ENCODE results near the gene LILRB2. TPM values are rescaled to one million over a fixed set of nuclear protein-coding genes. Genes with fewer than 3 reads are reported as not detected.
"Not testable (repeated sequence)": the region's sequence is repeated elsewhere in the genome, so short reads cannot be mapped to it uniquely, and the experiment has no call there.

The LILRB2 gene
- total RNA-seq, 1 experiment from 2014 or later = not detected

DNA sequence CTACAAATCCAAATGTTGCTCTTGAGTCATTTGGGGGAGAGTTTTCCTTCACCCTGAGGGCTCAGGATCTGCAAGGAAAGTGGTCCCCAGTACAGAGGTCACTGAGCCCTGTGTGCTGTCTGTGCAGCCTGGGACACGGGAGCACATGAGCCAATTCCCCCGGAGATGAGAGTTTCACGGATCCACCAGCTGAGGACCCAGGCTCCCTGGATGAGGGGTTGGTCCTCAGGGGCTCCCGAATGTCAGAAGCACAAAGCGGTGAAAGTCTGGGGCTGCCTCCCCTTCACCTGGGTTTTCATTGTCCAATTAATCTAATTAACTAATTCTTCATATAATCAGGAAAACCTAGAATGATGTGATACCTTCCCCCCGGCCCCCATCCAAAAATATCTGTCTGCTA, 13.6 kb upstream of the LILRB2 start:
- no peak for DNase-seq (ENCODE audit: low read depth, low spot score)
- Histone ChIP-seq H3K27ac (ENCODE audit: low read depth, low read length) (no peak overlapping the region), H3K4me3 (replicated peaks in 1 of 2; ENCODE audit: low read depth in 1 of 2, low read length in 2 of 2) (no peak overlapping the region), H3K4me2 (ENCODE audit: low read length) (no peak overlapping the region), H3K79me2 (ENCODE audit: insufficient read depth, low read length) (no peaks in the 10 kb centered on the region), H3K9ac (ENCODE audit: low read length) (no peak overlapping the region), H3K36me3 (ENCODE audit: control insufficient read depth in 1 of 2, insufficient read depth in 2 of 2, low read length in 2 of 2) (no peaks in the 10 kb centered on the region), H2AFZ (ENCODE audit: low read depth, low read length, poor library complexity, severe bottlenecking) (no peak overlapping the region), H3K27me3 (ENCODE audit: insufficient read depth, low read length) (peaks cover 52% of the 10 kb centered on the region), H3K9me2 (ENCODE audit: insufficient read depth) (no peaks in the 10 kb centered on the region), H3K9me3 (ENCODE audit: control insufficient read depth in 1 of 2, insufficient read depth in 1 of 2, low read depth in 1 of 2, low read length in 2 of 2) (no peaks in the 10 kb centered on the region; a peak in 1 of 4 replicates), H4K20me1 (ENCODE audit: insufficient read depth) (no peaks in the 10 kb centered on the region), H3K4me1 (ENCODE audit: control insufficient read depth in 1 of 2, insufficient read depth in 2 of 2, low read length in 2 of 2) (no peaks in the 10 kb centered on the region)
- ChIA-PET POLR2A (no interaction called here), RAD21 (ENCODE audit: low non-redundant PET in 1 of 2, low total read pairs in 2 of 2, uncharacterized antibody in 2 of 2, unreplicated experiment in 2 of 2) (no interaction called here), CTCF (no interaction called here)
- intact Hi-C loops (cut with micrococcal nuclease) = no loop called here
- TF ChIP-seq, protein P1, sequence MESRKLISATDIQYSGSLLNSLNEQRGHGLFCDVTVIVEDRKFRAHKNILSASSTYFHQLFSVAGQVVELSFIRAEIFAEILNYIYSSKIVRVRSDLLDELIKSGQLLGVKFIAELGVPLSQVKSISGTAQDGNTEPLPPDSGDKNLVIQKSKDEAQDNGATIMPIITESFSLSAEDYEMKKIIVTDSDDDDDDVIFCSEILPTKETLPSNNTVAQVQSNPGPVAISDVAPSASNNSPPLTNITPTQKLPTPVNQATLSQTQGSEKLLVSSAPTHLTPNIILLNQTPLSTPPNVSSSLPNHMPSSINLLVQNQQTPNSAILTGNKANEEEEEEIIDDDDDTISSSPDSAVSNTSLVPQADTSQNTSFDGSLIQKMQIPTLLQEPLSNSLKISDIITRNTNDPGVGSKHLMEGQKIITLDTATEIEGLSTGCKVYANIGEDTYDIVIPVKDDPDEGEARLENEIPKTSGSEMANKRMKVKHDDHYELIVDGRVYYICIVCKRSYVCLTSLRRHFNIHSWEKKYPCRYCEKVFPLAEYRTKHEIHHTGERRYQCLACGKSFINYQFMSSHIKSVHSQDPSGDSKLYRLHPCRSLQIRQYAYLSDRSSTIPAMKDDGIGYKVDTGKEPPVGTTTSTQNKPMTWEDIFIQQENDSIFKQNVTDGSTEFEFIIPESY (IDR thresholded peaks at IDR 0.05; ENCODE audit: extremely low read depth, insufficient replicate concordance, low read length) = no peak
- no peak for TF ChIP-seq CTCF (IDR thresholded peaks at IDR 0.05 in 2 of 3, conservative IDR thresholded peaks at IDR 0.05 in 1 of 3; ENCODE audit: borderline replicate concordance in 1 of 3, insufficient read depth in 1 of 3, low read depth in 2 of 3, low read length in 2 of 3)
- no peak for ATAC-seq
- BruUV-seq (replicated peaks) = no TSS peak

- H3K9me2 ChIP-seq (ENCODE audit: insufficient read depth); H3K4me2 ChIP-seq (ENCODE audit: low read length); H3K4me3 ChIP-seq (replicated peaks in 1 of 2; ENCODE audit: low read depth in 1 of 2, low read length in 2 of 2); H4K20me1 ChIP-seq (ENCODE audit: insufficient read depth); H2AFZ ChIP-seq (ENCODE audit: low read depth, low read length, poor library complexity, severe bottlenecking); RAD21 ChIA-PET (ENCODE audit: low non-redundant PET in 1 of 2, low total read pairs in 2 of 2, uncharacterized antibody in 2 of 2, unreplicated experiment in 2 of 2); ATAC-seq; intact Hi-C loops (cut with micrococcal nuclease); POLR2A ChIA-PET; H3K36me3 ChIP-seq (ENCODE audit: control insufficient read depth in 1 of 2, insufficient read depth in 2 of 2, low read length in 2 of 2); DNase-seq (ENCODE audit: low read depth, low spot score); H3K9me3 ChIP-seq (ENCODE audit: control insufficient read depth in 1 of 2, insufficient read depth in 1 of 2, low read depth in 1 of 2, low read length in 2 of 2); BruUV-seq (replicated peaks); CTCF ChIA-PET; H3K9ac ChIP-seq (ENCODE audit: low read length); H3K27ac ChIP-seq (ENCODE audit: low read depth, low read length); H3K79me2 ChIP-seq (ENCODE audit: insufficient read depth, low read length); H3K4me1 ChIP-seq (ENCODE audit: control insufficient read depth in 1 of 2, insufficient read depth in 2 of 2, low read length in 2 of 2): not testable (repeated sequence)
- peaks cover 29% of the 10 kb centered on the region for H3K27me3 ChIP-seq (ENCODE audit: insufficient read depth, low read length)
Measured at GRCh38 chr19:54289160-54289559, 8.2 kb upstream of the LILRB2 start.

Measured in HCT116 (cell line).